NB4 (cell line): ENCODE results near the gene CLDN18.

Experiments used
- CTCF ChIP-seq: IDR thresholded peaks from one replicate; pipeline ENCODE4 v1.5.1; 2012; ENCODE audit warnings: low read depth, low read length
- MAX ChIP-seq: IDR thresholded peaks from 2 replicates; pipeline ENCODE4 v1.6.1; 2011; ENCODE audit warnings: low read depth, low read length
- POLR2A ChIP-seq: IDR thresholded peaks from 2 replicates; pipeline ENCODE4 v1.6.1; 2011; ENCODE audit warnings: mild to moderate bottlenecking; ENCODE audit not compliant: insufficient read length; ENCODE audit errors: extremely low read depth

GRCh38 chr3:138068579-138069174, 58.7 kb downstream of the CLDN18 start:
- TF ChIP-seq CTCF (peak; percentile 98), POLR2A (no peak), MAX (no peak)
